T47D (cell line): ENCODE measurements around the gene PPP1R7.
A peak's percentile ranks its signal among the peaks of the same experiment; 100 is the strongest.

Experiments
- DNase-seq, 2 experiments: peaks; one replicate each; pipeline versions ENCODE4 v3.0.0 to v3.0.0-alpha.2; 2011 to 2012; ENCODE audit warnings: low read depth in 1 of 2, low spot score in 1 of 2
- JUND ChIP-seq: IDR thresholded peaks from 2 replicates; pipeline ENCODE4 v1.6.1; 2012; ENCODE audit warnings: low read depth
- in situ Hi-C: cut with HindIII; loops from 2 replicates; pipeline ENCODE4 v1.10.0; 2016; ENCODE audit warnings: low sequenced_read_pairs, low pct_unique_long_range_greater_than_20kb

Gene PPP1R7

GRCh38 chr2:241209271-241209670, 59.0 kb downstream of the PPP1R7 start:
- in situ Hi-C loops: no loop called here
- DNase-seq: no peak

GRCh38 chr2:241211276-241211675, 61.0 kb downstream of the PPP1R7 start:
- DNase-seq: no peak
- TF ChIP-seq JUND: no peak

More at GRCh38 chr2:241209271-241209670, 59.0 kb downstream of the PPP1R7 start:
- TF ChIP-seq JUND: no peak

GRCh38 chr2:241213041-241213440, 62.8 kb downstream of the PPP1R7 start:
- TF ChIP-seq JUND: no peak
- in situ Hi-C loops: no loop called here
- no peak for DNase-seq

More at GRCh38 chr2:241211276-241211675, 61.0 kb downstream of the PPP1R7 start:
- in situ Hi-C loops: no loop called here

- in situ Hi-C loops: no loop called here
- TF ChIP-seq JUND: no peak
- DNase-seq: no peak
Measured at GRCh38 chr2:241213567-241213966, 63.3 kb downstream of the PPP1R7 start.

- in situ Hi-C loops: no loop called here
- no peak for DNase-seq
- no peak for TF ChIP-seq JUND
Measured at GRCh38 chr2:241214209-241214608, 63.9 kb downstream of the PPP1R7 start.

- no peak for DNase-seq
- in situ Hi-C loops: no loop called here
- no peak for TF ChIP-seq JUND
Measured at GRCh38 chr2:241214766-241215165, 64.5 kb downstream of the PPP1R7 start.

GRCh38 chr2:241215421-241215820, 65.2 kb downstream of the PPP1R7 start:
- in situ Hi-C loops: no loop called here
- no peak for DNase-seq
- no peak for TF ChIP-seq JUND

GRCh38 chr2:241216211-241216761, 66.0 kb downstream of the PPP1R7 start:
- in situ Hi-C loops: no loop called here
- no peak for TF ChIP-seq JUND
- DNase-seq: no peak

- peak; percentile 75 to 80 for DNase-seq
- in situ Hi-C loops: no loop called here
- no peak for TF ChIP-seq JUND
Measured at GRCh38 chr2:241217320-241218031, 67.2 kb downstream of the PPP1R7 start.

GRCh38 chr2:241218131-241219029, 68.1 kb downstream of the PPP1R7 start:
- no peak for TF ChIP-seq JUND
- DNase-seq: peak; percentile 32 to 46
- in situ Hi-C loops: no loop called here

GRCh38 chr2:241219030-241219382, 68.7 kb downstream of the PPP1R7 start:
- TF ChIP-seq JUND: no peak
- in situ Hi-C loops: no loop called here

GRCh38 chr2:241219856-241220356, 69.6 kb downstream of the PPP1R7 start:
- DNase-seq: no peak
- in situ Hi-C loops: no loop called here
- no peak for TF ChIP-seq JUND

More at GRCh38 chr2:241219030-241219382, 68.7 kb downstream of the PPP1R7 start:
- peak in 1 of 2 experiments; percentile 27 for DNase-seq
